Measurements from ENCODE around the gene ADAMTS7. TPM values are rescaled to one million over a fixed set of nuclear protein-coding genes. Genes with fewer than 3 reads are reported as not detected.

The ADAMTS7 gene
- total and polyA plus RNA-seq, 2 donors (not counting 1 experiment from before 2014, with no cell fraction given), result 7.9 TPM

Other genes starting within 250 kb of the ADAMTS7 start
- under 0.01 and 0.17 TPM in 2 replicates for gene CHRNA5, start 245.9 kb downstream of the ADAMTS7 start, total RNA-seq
- gene CHRNA5, start 245.9 kb downstream of the ADAMTS7 start, polyA plus RNA-seq, result 1.2 and 2.9 TPM in 2 replicates
- not detected in 2 replicates for gene CHRNA3, start 190.5 kb downstream of the ADAMTS7 start, total RNA-seq
- not detected in 2 replicates for gene CHRNA3, start 190.5 kb downstream of the ADAMTS7 start, polyA plus RNA-seq
- gene CHRNB4, start 170.3 kb downstream of the ADAMTS7 start, total RNA-seq, result not detected in 2 replicates
- gene CHRNB4, start 170.3 kb downstream of the ADAMTS7 start, polyA plus RNA-seq, result not detected in 2 replicates
- gene MORF4L1, start 61.4 kb upstream of the ADAMTS7 start, total RNA-seq, result 268 and 345 TPM in 2 replicates
- 616 and 710 TPM in 2 replicates for gene MORF4L1, start 61.4 kb upstream of the ADAMTS7 start, polyA plus RNA-seq
- gene CTSH, start 133.6 kb upstream of the ADAMTS7 start, total RNA-seq, result 6.9 and 34.2 TPM in 2 replicates
- 5.3 and 10.0 TPM in 2 replicates for gene CTSH, start 133.6 kb upstream of the ADAMTS7 start, polyA plus RNA-seq

Data from fibroblast of lung (primary cell).